Upper lobe of left lung (tissue), 4 donors: ENCODE data around the gene DLX4.

ENCODE experiments used
- POLR2A ChIP-seq, 4 donors: fragments of 450-650 bp; IDR thresholded peaks; one replicate each; pipeline ENCODE4 v1.5.1; 2016 to 2017; ENCODE audit warnings: antibody characterized with exemption in 4 of 4, mild to moderate bottlenecking in 2 of 4
- POLR2AphosphoS5 ChIP-seq, 2 donors: sonication (generic); formaldehyde crosslinking; IDR thresholded peaks; one replicate each; pipeline ENCODE4 v1.5.1; 2017; ENCODE audit warnings: antibody characterized with exemption in 2 of 2
- TF ChIP-seq, protein P1 (sequence below), 6 experiments: fragments of 450-650 bp in 4 of 6; fragments of 200-600 bp in 2 of 6; sonication (generic) in 2 of 6; IDR thresholded peaks; one replicate each; pipeline ENCODE4 v1.5.1; 2016 to 2019; ENCODE audit warnings: antibody characterized with exemption in 6 of 6

GRCh38 chr17:49964303-49964768 lies 4.7 kb upstream of the DLX4 start:
- TF ChIP-seq, protein P1, sequence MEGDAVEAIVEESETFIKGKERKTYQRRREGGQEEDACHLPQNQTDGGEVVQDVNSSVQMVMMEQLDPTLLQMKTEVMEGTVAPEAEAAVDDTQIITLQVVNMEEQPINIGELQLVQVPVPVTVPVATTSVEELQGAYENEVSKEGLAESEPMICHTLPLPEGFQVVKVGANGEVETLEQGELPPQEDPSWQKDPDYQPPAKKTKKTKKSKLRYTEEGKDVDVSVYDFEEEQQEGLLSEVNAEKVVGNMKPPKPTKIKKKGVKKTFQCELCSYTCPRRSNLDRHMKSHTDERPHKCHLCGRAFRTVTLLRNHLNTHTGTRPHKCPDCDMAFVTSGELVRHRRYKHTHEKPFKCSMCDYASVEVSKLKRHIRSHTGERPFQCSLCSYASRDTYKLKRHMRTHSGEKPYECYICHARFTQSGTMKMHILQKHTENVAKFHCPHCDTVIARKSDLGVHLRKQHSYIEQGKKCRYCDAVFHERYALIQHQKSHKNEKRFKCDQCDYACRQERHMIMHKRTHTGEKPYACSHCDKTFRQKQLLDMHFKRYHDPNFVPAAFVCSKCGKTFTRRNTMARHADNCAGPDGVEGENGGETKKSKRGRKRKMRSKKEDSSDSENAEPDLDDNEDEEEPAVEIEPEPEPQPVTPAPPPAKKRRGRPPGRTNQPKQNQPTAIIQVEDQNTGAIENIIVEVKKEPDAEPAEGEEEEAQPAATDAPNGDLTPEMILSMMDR (IDR thresholded peaks at IDR 0.05) = no peak
- TF ChIP-seq POLR2A (IDR thresholded peaks at IDR 0.05) = no peak
- no peak for TF ChIP-seq POLR2AphosphoS5 (IDR thresholded peaks at IDR 0.05)
